HepG2 (cell line): ENCODE measurements around the gene PLPPR3. TPM values are rescaled to one million over a fixed set of nuclear protein-coding genes. Genes with fewer than 3 reads are reported as not detected.

Experiments
- AGO2 ChIP-seq: fragments of 200-400 bp; formaldehyde crosslinking; optimal IDR thresholded peaks from 2 replicates; pipeline ENCODE3; 2017; ENCODE audit warnings: mild to moderate bottlenecking, low read depth, low read length, moderate library complexity
- ONECUT2 ChIP-seq: sonication (generic); formaldehyde crosslinking; IDR thresholded peaks from 2 replicates; pipeline ENCODE4 v1.4.0; 2020; ENCODE audit warnings: missing genetic modification reagents
- RBFOX2 ChIP-seq: fragments of 200-400 bp; formaldehyde crosslinking; IDR thresholded peaks from 2 replicates; pipeline ENCODE4 v1.6.1; 2017; ENCODE audit warnings: low read depth, mild to moderate bottlenecking, low read length
- TCF7 ChIP-seq: sonication (generic); IDR thresholded peaks from 2 replicates; pipeline ENCODE4 v1.6.1; 2016; ENCODE audit warnings: antibody characterized with exemption, low read depth
- TRIM22 ChIP-seq: fragments of 450-650 bp; IDR thresholded peaks from 2 replicates; pipeline ENCODE4 v1.6.1; 2017
- UBTF ChIP-seq: sonication (generic); formaldehyde crosslinking; IDR thresholded peaks from 2 replicates; pipeline ENCODE4 v1.4.0; 2020; ENCODE audit warnings: mild to moderate bottlenecking, missing genetic modification reagents
- ZMAT3 ChIP-seq: sonication (generic); formaldehyde crosslinking; conservative IDR thresholded peaks from 2 replicates; pipeline ENCODE4 v1.7.0; 2021; ENCODE audit warnings: missing genetic modification reagents
- ZMYM3 ChIP-seq: sonication (generic); formaldehyde crosslinking; IDR thresholded peaks from 2 replicates; pipeline ENCODE4 v1.5.1; 2020; ENCODE audit warnings: mild to moderate bottlenecking, missing genetic modification reagents
- ZNF142 ChIP-seq: sonication (generic); formaldehyde crosslinking; IDR thresholded peaks from 2 replicates; pipeline ENCODE4 v1.4.0; 2020; ENCODE audit warnings: missing genetic modification reagents
- ZNF205 ChIP-seq: IDR thresholded peaks from 2 replicates; pipeline ENCODE4 v1.6.1; 2018; ENCODE audit warnings: missing biosample characterization, missing genetic modification reagents
- ZNF207 ChIP-seq: fragments of 450-650 bp; IDR thresholded peaks from 2 replicates; pipeline ENCODE4 v1.6.1; 2016; ENCODE audit warnings: antibody characterized with exemption, borderline replicate concordance
- ZNF574 ChIP-seq: sonication (generic); formaldehyde crosslinking; IDR thresholded peaks from 2 replicates; pipeline ENCODE4 v1.4.0; 2020; ENCODE audit warnings: missing genetic modification reagents
- ZNF782 ChIP-seq: sonication (generic); formaldehyde crosslinking; IDR thresholded peaks from 2 replicates; pipeline ENCODE4 v1.4.0; 2020; ENCODE audit warnings: missing genetic modification reagents, mild to moderate bottlenecking, borderline replicate concordance
- ZNF800 ChIP-seq: sonication (generic); formaldehyde crosslinking; IDR thresholded peaks from 2 replicates; pipeline ENCODE4 v1.4.0; 2020; ENCODE audit warnings: missing genetic modification reagents
- polyA plus RNA-seq, 8 experiments: library from polyadenylated mRNA; depleted of rRNA in 3 of 8; stranded (reverse) in 7 of 8; unstranded in 1 of 8; fragments of >200 nt; fragmentation: Illumina TruSeq in 4 of 8; extraction: Trizol in 4 of 8; gene quantifications; 2 replicates each; pipeline versions ENCODE4 v1.2.1 to v1.2.3, GENCODE V29; 2011 to 2016; ENCODE audit warnings: low read depth in 4 of 8, missing spikeins in 1 of 8, mixed read lengths in 1 of 8; ENCODE audit not compliant: insufficient read depth in 1 of 8
- total RNA-seq, 5 experiments: library from RNA; depleted of rRNA; stranded (reverse); fragments of >200 nt; fragmentation: Illumina TruSeq; extraction: Trizol; gene quantifications; 2 replicates each; pipeline ENCODE4 v1.2.3, GENCODE V29; 2016; ENCODE audit warnings: low read depth in 1 of 5

Gene PLPPR3
- total and polyA plus RNA-seq, 2 of the 13 experiments (the other 11 are each of a cell fraction or from before 2014, with no cell fraction given) = 0.07 to 0.16 TPM

GRCh38 chr19:796692-797527 lies 24.8 kb downstream of the PLPPR3 start, which contains the start of gene PTBP1 (continued):
- peak; percentile 69 for TF ChIP-seq ZNF142 (CRISPR knock-in tag)
- peak; percentile 14; the same call in 1 of the 2 replicates for TF ChIP-seq ONECUT2 (CRISPR knock-in tag)
- TF ChIP-seq RBFOX2 = peak; percentile 32
- TF ChIP-seq ZNF800 = 0 out of 2 replicates have a peak, but pooled peaks have one; percentile 6
- TF ChIP-seq ZNF782 (CRISPR knock-in tag) = no peak
- TF ChIP-seq ZNF207 = peak; percentile 93; the same call in 1 of the 2 replicates
- peak; percentile 99 for TF ChIP-seq ZNF205 (CRISPR knock-in tag)
- TF ChIP-seq AGO2 = peak; percentile 86
- no peak for TF ChIP-seq TCF7
- peak; percentile 28; the same call in 1 of the 2 replicates for TF ChIP-seq ZMYM3 (CRISPR knock-in tag)
- TF ChIP-seq ZNF574 (CRISPR knock-in tag) = peak; percentile 96
- peak; percentile 67 for TF ChIP-seq UBTF (CRISPR knock-in tag)
- peak; percentile 86 for TF ChIP-seq ZMAT3 (CRISPR knock-in tag)
- TF ChIP-seq TRIM22 = peak; percentile 96; the same call in 1 of the 2 replicates
